ENCODE measurements around the gene UBN2. TPM values are rescaled to one million over a fixed set of nuclear protein-coding genes. Genes with fewer than 3 reads are reported as not detected.

Gene UBN2
- total RNA-seq, 1 donor = 6.5 TPM

GRCh38 chr7:139341776-139342226 lies 110.8 kb downstream of the UBN2 start:
- no peak for DNase-seq (ENCODE audit: low read depth)
- H3K4me3 ChIP-seq (ENCODE audit: low read depth, low read length) = peak overlapping the region; percentile 97
- TF ChIP-seq, protein P1, sequence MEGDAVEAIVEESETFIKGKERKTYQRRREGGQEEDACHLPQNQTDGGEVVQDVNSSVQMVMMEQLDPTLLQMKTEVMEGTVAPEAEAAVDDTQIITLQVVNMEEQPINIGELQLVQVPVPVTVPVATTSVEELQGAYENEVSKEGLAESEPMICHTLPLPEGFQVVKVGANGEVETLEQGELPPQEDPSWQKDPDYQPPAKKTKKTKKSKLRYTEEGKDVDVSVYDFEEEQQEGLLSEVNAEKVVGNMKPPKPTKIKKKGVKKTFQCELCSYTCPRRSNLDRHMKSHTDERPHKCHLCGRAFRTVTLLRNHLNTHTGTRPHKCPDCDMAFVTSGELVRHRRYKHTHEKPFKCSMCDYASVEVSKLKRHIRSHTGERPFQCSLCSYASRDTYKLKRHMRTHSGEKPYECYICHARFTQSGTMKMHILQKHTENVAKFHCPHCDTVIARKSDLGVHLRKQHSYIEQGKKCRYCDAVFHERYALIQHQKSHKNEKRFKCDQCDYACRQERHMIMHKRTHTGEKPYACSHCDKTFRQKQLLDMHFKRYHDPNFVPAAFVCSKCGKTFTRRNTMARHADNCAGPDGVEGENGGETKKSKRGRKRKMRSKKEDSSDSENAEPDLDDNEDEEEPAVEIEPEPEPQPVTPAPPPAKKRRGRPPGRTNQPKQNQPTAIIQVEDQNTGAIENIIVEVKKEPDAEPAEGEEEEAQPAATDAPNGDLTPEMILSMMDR (IDR thresholded peaks at IDR 0.05; ENCODE audit: insufficient read depth, low read depth, low read length) = no peak

GRCh38 chr7:139345042-139345441 lies 114.0 kb downstream of the UBN2 start:
- no peak overlapping the region for H3K4me3 ChIP-seq (ENCODE audit: low read depth, low read length)
- TF ChIP-seq, protein P1 (IDR thresholded peaks at IDR 0.05; ENCODE audit: insufficient read depth, low read depth, low read length) = no peak
- no peak for DNase-seq (ENCODE audit: low read depth)

DNA sequence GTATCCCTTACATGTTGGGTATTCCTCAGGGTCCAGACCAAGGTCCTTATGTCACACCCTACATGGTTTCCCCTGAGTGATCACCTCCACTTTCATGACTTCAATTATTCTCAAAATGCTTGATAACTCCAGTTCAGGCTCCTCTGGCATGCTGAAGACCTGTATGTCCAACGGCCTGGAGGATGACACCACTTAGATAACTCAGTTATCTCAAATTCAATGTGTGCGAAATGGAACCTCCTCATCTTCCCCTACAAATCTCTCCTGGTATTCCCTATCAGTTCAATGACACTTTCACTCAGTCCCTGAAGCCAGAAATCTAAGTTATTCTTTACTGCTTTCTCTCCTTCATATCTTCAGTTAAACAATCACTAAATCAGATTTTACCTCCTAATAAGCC lies 120.0 kb downstream of the UBN2 start:
- no peak for DNase-seq (ENCODE audit: low read depth)
- H3K4me3 ChIP-seq (ENCODE audit: low read depth, low read length) = no peak overlapping the region
- TF ChIP-seq, protein P1 (IDR thresholded peaks at IDR 0.05; ENCODE audit: insufficient read depth, low read depth, low read length) = no peak

DNA sequence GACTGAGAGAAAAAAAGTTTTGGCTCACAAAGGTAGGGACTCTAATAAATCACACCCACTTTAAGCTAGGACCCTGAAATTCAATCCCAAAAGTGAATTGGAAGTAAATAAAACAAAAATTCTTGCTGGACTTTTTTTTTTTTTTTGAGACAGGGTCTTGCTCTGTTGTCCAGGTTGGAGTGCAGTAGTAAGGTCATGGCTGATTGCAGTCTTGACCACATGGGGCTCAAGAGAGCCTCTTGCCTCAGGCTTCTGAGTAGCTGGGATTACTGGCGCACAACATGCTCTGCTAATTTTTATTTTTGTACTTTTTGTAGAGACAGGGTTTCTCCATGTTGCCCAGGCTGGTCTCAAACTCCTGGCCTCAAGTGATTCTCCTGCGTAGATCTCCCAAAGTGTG lies 123.7 kb downstream of the UBN2 start:
- TF ChIP-seq, protein P1 (IDR thresholded peaks at IDR 0.05; ENCODE audit: insufficient read depth, low read depth, low read length) = peak; percentile 3
- no peak overlapping the region for H3K4me3 ChIP-seq (ENCODE audit: low read depth, low read length)
- no peak for DNase-seq (ENCODE audit: low read depth)

- TF ChIP-seq, protein P1 (IDR thresholded peaks at IDR 0.05; ENCODE audit: insufficient read depth, low read depth, low read length) = no peak
- peak; percentile 55 for DNase-seq (ENCODE audit: low read depth)
- no peak overlapping the region for H3K4me3 ChIP-seq (ENCODE audit: low read depth, low read length)
Observed at GRCh38 chr7:139355320-139355719, 124.3 kb downstream of the UBN2 start.

Small RNA genes within 50 kb of the gene (small RNA-seq; reads per million reads assigned to genes)
- gene AC009220.1 (not detected), gene RNU6-206P (not detected)

Other genes starting within 250 kb of the UBN2 start
- gene KIAA1549, start 249.8 kb upstream of the UBN2 start, total RNA-seq = 1.6 and 2.6 TPM in 2 replicates
- gene ZC3HAV1L, start 195.2 kb upstream of the UBN2 start, total RNA-seq = 13.9 and 21.2 TPM in 2 replicates
- 35.8 and 56.6 TPM in 2 replicates for gene ZC3HAV1, start 121.5 kb upstream of the UBN2 start, total RNA-seq
- gene FMC1, start 110.1 kb downstream of the UBN2 start, total RNA-seq = 8.4 and 13.4 TPM in 2 replicates
- gene LUC7L2, start 128.7 kb downstream of the UBN2 start, total RNA-seq = 50.3 and 57.0 TPM in 2 replicates

All from fibroblast of villous mesenchyme (primary cell).